22Rv1 (cell line): ENCODE measurements around the gene NSD1.

ENCODE experiments used
- ZFX ChIP-seq: fragments of 450-650 bp; IDR thresholded peaks from 2 replicates; pipeline ENCODE4 v1.6.1; 2017; ENCODE audit warnings: antibody characterized with exemption, borderline replicate concordance
- TF ChIP-seq, protein P1 (sequence below): fragments of 450-650 bp; IDR thresholded peaks from 2 replicates; pipeline ENCODE4 v1.5.1; 2017; ENCODE audit warnings: mild to moderate bottlenecking

DNA sequence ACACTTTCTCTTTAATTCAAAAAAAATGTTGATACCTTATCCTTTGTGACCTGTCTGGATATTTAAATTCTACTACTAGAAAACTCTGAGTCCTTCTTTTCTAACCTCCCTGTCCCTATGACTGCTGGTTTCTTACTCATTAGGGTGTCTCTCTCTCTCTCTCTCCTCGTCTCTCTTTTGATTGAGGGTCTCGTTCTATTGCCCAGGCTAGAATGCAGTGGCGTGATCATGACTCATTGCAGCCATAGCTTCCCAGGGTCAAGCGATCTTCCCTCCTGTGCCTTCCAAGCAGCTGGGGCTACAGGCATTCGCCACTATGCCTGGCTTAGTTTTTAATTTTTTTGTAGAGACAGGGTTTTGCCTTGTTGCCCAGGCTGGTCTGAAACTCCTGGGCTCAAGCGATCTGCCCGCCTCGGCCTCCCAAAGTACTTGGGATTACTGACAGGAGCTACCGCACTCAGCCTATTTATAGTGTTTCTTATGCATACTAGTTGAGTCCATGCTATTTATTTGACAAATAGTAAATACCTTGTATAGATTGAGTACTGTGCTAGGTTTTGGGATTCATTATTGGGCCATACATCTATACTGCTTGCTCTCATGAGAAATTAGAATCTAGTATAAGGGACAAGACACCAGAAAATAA is 61.9 kb downstream of the NSD1 start:
- TF ChIP-seq, protein P1, sequence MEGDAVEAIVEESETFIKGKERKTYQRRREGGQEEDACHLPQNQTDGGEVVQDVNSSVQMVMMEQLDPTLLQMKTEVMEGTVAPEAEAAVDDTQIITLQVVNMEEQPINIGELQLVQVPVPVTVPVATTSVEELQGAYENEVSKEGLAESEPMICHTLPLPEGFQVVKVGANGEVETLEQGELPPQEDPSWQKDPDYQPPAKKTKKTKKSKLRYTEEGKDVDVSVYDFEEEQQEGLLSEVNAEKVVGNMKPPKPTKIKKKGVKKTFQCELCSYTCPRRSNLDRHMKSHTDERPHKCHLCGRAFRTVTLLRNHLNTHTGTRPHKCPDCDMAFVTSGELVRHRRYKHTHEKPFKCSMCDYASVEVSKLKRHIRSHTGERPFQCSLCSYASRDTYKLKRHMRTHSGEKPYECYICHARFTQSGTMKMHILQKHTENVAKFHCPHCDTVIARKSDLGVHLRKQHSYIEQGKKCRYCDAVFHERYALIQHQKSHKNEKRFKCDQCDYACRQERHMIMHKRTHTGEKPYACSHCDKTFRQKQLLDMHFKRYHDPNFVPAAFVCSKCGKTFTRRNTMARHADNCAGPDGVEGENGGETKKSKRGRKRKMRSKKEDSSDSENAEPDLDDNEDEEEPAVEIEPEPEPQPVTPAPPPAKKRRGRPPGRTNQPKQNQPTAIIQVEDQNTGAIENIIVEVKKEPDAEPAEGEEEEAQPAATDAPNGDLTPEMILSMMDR = no peak
- TF ChIP-seq ZFX = no peak
